ENCODE results near the gene ARHGEF1.

- no peak for TF ChIP-seq TAF1 (IDR thresholded peaks at IDR 0.05; ENCODE audit: borderline replicate concordance, low read depth, low read length)
- no peak for TF ChIP-seq POLR2A (IDR thresholded peaks at IDR 0.05; ENCODE audit: low read depth, low read length)
- no peak for TF ChIP-seq POLR2AphosphoS5 (IDR thresholded peaks at IDR 0.05; ENCODE audit: low read depth, low read length)
Observed at GRCh38 chr19:41897181-41897580, 14.2 kb downstream of the ARHGEF1 start.
